Immature natural killer cell (primary cell): ENCODE measurements around the gene ONECUT3. TPM values are rescaled to one million over a fixed set of nuclear protein-coding genes. Genes with fewer than 3 reads are reported as not detected.
A peak's percentile ranks its signal among the peaks of the same experiment; 100 is the strongest.

Experiments used
- DNase-seq, 3 donors: peaks; one replicate each; pipeline ENCODE4 v3.0.0; 2022; ENCODE audit warnings: mixed read lengths in 1 of 3
- H3K27ac Mint-ChIP-seq, 6 donors: one replicate each; pipeline ENCODE4 v1.8.0; 2020; ENCODE audit warnings: mixed read lengths in 6 of 6, mild to moderate bottlenecking in 5 of 6, inconsistent platforms in 4 of 6, moderate library complexity in 3 of 6
- H3K27me3 Mint-ChIP-seq, 3 donors: one replicate each; pipeline ENCODE4 v1.8.0; 2020 to 2021; ENCODE audit warnings: low read depth in 3 of 3, mild to moderate bottlenecking in 3 of 3, mixed read lengths in 3 of 3, moderate library complexity in 3 of 3, inconsistent platforms in 1 of 3
- H3K36me3 Mint-ChIP-seq, 3 donors: one replicate each; pipeline ENCODE4 v1.8.0; 2020; ENCODE audit warnings: mixed read lengths in 3 of 3, inconsistent platforms in 2 of 3, mild to moderate bottlenecking in 2 of 3
- H3K4me1 Mint-ChIP-seq, 2 donors: one replicate each; pipeline ENCODE4 v1.8.0; 2020; ENCODE audit warnings: inconsistent platforms in 2 of 2, mild to moderate bottlenecking in 2 of 2, mixed read lengths in 2 of 2, moderate library complexity in 1 of 2
- H3K4me3 Mint-ChIP-seq, 5 donors: one replicate each; pipeline ENCODE4 v1.8.0; 2020; ENCODE audit warnings: mild to moderate bottlenecking in 5 of 5, mixed read lengths in 5 of 5, inconsistent platforms in 3 of 5, moderate library complexity in 3 of 5
- H3K9me3 Mint-ChIP-seq, 6 donors: one replicate each; pipeline ENCODE4 v1.8.0; 2020; ENCODE audit warnings: mild to moderate bottlenecking in 6 of 6, mixed read lengths in 6 of 6, inconsistent platforms in 4 of 6, moderate library complexity in 3 of 6
- polyA plus RNA-seq, 3 donors: library from polyadenylated mRNA; unstranded; fragments of 300-500 nt; fragmentation: Illumina TruSeq; gene quantifications; one replicate each; pipeline ENCODE4 v1.2.3, GENCODE V29; 2021

ONECUT3 gene
- polyA plus RNA-seq, 3 donors from 2014 or later = not detected

DNA sequence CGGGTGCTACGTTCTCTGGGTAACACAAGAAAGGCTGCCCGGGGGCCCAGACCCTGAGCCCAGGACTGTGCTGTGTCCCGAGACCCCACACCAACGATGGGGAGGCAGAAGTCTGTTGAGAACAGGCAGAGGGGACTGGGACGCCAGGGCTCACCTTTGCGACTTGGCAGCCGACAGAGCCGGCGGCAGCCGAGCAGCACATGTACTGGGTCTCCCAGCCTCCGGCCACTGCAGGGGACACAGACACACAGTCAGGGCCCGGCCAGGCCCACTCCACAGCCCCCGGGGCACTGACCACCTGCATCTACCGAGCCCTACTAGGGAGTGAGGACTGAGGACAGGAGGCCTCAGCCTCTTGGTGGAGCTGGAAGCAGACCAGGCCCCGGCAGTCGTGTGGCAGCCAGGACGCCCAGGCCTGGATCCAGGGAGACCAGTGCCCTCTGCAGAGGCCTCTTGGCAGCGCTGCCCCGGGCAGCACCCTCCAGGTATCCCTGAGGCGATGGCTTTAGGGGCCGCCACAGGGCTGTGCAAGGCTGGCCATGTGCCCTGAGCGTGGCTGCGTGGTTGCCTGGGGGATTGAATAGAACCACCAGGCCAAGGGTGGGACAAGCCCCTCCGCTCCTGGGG lies 64.4 kb downstream of the ONECUT3 start:
- peaks cover 6 to 7% of the 10 kb centered on the region in 2 donors for H3K4me1 Mint-ChIP-seq
- no peak overlapping the region for H3K27ac Mint-ChIP-seq
- H3K27me3 Mint-ChIP-seq = peaks cover 0 to 5% (median 4%) of the 10 kb centered on the region in 3 donors
- H3K4me3 Mint-ChIP-seq = no peak overlapping the region
- no peaks in the 10 kb centered on the region for H3K9me3 Mint-ChIP-seq
- DNase-seq = no peak
- peaks cover 0 to 4% (median 3%) of the 10 kb centered on the region in 3 donors for H3K36me3 Mint-ChIP-seq

DNA sequence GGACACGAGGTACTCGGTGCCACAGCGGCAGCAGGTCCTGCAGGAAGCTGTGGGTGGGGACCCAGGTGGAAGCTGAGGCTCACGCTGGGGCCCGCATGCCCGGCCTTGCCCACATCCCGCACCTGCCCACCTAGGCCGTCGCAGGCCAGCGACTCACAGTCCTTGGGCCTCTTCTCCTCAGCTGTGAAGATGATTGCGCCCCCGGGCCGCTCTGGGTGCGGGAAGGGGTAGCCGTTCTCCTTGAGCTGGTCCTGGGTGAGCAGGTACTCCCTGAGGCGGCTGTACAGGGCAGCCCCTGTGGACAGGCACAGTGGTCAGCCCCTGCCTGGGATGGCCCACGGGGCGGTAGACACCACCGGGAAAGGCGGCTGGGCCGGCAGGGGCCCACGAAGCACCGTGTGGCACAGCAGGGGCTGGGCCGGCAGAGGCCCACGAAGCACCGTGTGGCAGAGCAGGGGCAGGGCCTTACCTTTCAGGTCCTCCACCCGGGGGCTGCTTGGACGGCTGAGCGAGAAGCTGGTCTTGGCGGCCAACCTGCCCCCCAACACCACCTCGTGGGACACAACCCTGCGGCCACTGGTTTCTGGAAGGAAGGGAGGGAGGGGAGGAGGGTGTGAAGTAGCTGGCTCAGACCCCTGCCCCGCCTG lies 65.4 kb downstream of the ONECUT3 start:
- H3K27me3 Mint-ChIP-seq = peaks cover 0 to 4% (median 0%) of the 10 kb centered on the region in 3 donors
- no peak for DNase-seq
- H3K4me1 Mint-ChIP-seq = no peaks in the 10 kb centered on the region
- H3K9me3 Mint-ChIP-seq = no peaks in the 10 kb centered on the region
- no peak overlapping the region for H3K27ac Mint-ChIP-seq
- H3K36me3 Mint-ChIP-seq = peaks cover 0 to 4% (median 3%) of the 10 kb centered on the region in 3 donors
- no peak overlapping the region for H3K4me3 Mint-ChIP-seq

DNA sequence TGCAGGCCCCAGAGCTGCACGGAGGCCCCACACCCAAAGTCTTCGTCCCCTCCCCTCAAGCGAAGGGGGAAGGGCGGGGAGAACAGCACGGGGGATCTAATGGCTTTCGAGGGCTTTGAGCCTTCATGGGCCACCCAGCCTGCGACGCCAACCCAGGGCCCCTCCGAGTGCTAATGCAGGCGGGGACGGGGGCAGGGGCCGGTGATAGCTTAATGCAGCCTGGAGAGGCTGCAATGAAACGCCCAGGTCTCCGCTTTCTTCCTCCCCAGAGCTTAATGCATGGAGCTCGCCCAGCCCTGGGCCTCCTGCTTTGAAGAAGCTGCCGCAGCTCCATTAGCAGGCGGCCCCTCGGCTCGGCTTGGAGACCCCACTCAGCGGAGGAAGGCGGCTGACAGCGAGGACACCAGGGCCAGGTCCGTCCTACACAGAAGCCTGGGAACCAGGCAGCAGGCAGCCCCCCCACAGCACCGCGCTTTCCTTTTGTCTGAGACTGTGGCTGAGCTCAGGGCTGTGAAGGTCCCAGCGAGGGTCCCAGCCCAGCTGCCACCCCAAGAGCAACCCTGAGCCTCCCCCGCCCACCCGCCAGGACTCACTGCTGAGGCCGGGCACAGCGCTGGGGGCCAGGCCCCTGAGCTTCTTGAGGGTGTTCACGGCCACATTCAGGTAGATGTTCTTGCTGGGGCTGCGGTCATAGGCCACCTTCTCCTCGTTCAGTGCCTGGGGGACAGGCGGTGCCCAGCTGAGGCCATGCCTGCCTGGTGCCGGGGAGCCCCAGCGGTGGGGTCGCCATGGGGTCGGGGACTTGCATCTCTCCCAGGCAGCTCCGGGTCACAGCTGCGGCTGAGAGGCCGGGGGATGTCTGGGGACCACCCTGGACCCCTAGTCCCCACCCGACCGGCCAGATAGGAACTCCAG lies 66.3 kb downstream of the ONECUT3 start:
- Mint-ChIP-seq H3K4me1 (no peaks in the 10 kb centered on the region), H3K4me3 (no peak overlapping the region), H3K36me3 (peaks cover 0 to 4% (median 3%) of the 10 kb centered on the region in 3 donors), H3K27ac (no peak overlapping the region), H3K9me3 (no peaks in the 10 kb centered on the region), H3K27me3 (peaks cover 0 to 4% (median 0%) of the 10 kb centered on the region in 3 donors)
- no peak for DNase-seq

DNA sequence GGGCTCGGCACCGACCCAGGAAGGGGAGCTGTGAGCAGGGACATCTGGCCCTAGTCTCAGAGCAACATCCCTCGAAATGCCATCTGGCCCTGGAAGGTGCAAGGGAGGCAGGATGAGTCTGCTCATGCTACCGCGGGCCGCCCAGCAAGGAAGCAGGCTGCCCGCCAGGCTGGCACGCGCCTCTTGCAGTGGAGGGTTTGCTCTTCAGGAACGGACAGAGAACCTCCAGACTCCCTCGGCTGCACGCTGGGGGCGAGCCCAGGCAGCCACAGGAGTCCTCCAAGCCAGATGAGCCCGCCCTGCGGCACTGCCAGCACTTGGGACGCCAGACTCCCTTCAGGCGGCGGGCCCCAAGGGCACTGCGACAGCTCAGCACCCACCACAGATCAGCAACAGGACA lies 68.9 kb downstream of the ONECUT3 start:
- Mint-ChIP-seq H3K36me3 (peaks cover 0 to 7% (median 3%) of the 10 kb centered on the region in 3 donors), H3K9me3 (no peaks in the 10 kb centered on the region), H3K27me3 (peaks cover 0 to 4% (median 0%) of the 10 kb centered on the region in 3 donors), H3K4me3 (no peak overlapping the region), H3K27ac (no peak overlapping the region), H3K4me1 (peaks cover 0 to 5% of the 10 kb centered on the region in 2 donors)
- DNase-seq = no peak

DNA sequence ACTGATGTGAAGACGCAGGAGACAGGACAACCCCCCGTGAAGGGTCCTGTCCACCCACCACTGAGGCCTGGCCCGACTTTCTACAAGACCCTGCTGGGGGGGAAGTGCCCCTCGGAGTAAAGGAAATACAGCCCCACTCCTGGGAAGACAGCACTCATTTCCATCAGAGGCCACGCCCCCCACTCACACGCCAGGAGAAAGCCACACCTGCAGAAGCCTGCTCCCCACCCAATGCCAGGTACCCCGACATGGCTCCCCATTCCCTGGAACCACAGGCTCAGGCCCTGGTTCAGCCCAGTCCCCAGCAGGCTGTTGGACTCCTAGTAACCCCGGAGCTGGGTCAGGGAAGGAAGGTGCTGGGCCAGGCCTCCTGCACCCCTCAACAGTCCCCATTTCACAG lies 69.7 kb downstream of the ONECUT3 start:
- no peaks in the 10 kb centered on the region for H3K9me3 Mint-ChIP-seq
- no peak for DNase-seq
- no peak overlapping the region for H3K4me3 Mint-ChIP-seq
- peaks cover 0 to 5% of the 10 kb centered on the region in 2 donors for H3K4me1 Mint-ChIP-seq
- H3K27ac Mint-ChIP-seq = no peak overlapping the region
- peaks cover 0 to 7% (median 3%) of the 10 kb centered on the region in 3 donors for H3K36me3 Mint-ChIP-seq
- peaks cover 0 to 4% (median 2%) of the 10 kb centered on the region in 3 donors for H3K27me3 Mint-ChIP-seq

DNA sequence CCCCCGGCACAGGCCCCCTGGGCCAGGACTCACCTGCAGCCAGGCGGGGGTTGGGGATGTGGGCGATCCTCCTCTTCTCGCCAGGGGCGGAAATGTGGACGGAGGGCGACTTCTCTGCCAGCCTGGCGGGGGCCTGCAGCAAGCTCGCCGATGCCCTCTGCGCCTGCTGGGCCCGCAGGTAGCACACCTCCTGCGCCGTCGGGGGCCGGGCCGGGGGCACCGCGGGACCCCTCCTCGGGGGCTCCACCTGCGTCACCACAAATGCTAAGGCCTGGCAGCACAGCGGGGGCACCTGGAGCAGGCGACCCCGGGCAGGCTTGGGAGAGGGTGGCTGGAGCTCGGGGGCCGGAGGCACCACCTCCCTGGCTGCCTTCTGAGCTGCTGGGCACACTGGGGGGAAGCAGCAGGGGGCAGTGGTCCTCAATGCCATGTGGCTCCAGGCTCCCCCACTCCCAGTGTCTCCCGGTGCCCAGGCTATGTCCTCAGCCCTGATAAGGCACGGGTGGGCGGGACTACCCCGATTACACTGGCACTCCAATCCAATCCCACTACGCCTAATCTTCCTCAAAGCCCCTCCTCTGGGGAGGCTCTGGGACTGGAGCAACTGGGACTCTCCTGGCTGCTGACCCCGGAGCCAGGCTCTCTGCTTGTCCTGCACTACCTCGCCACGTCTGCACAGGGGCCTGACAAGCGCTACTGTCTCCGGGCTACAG lies 70.4 kb downstream of the ONECUT3 start:
- DNase-seq = no peak
- no peak overlapping the region for H3K27ac Mint-ChIP-seq
- H3K27me3 Mint-ChIP-seq = peaks cover 0 to 4% (median 2%) of the 10 kb centered on the region in 3 donors
- H3K36me3 Mint-ChIP-seq = peaks cover 0 to 7% (median 3%) of the 10 kb centered on the region in 3 donors
- peaks cover 0 to 5% of the 10 kb centered on the region in 2 donors for H3K4me1 Mint-ChIP-seq
- H3K4me3 Mint-ChIP-seq = no peak overlapping the region
- no peaks in the 10 kb centered on the region for H3K9me3 Mint-ChIP-seq

DNA sequence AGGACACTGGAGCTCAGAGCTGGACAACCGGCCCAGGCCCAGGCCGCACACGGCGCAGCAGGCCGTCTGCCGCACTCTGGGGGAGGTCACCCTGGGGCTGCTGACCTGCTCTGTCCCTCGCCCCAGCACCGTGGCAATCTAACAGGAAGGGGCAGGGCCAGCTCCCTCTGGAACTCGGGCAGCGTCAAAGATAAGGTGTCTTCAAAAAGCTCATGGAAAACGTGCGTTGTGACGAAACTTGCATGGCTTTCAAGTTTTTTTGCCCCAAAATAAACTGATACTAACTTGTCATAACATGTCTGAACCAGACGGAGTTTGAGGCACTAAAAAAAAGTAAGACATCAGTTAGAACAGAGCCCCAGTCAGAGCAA lies 70.9 kb downstream of the ONECUT3 start:
- DNase-seq = no peak
- H3K4me1 Mint-ChIP-seq = peaks cover 0 to 5% of the 10 kb centered on the region in 2 donors
- peak overlapping the region in 1 of 6 donors; percentile 73 for H3K27ac Mint-ChIP-seq
- peaks cover 0 to 7% (median 3%) of the 10 kb centered on the region in 3 donors for H3K36me3 Mint-ChIP-seq
- H3K4me3 Mint-ChIP-seq = no peak overlapping the region
- H3K9me3 Mint-ChIP-seq = no peaks in the 10 kb centered on the region
- peaks cover 0 to 4% (median 2%) of the 10 kb centered on the region in 3 donors for H3K27me3 Mint-ChIP-seq

DNA sequence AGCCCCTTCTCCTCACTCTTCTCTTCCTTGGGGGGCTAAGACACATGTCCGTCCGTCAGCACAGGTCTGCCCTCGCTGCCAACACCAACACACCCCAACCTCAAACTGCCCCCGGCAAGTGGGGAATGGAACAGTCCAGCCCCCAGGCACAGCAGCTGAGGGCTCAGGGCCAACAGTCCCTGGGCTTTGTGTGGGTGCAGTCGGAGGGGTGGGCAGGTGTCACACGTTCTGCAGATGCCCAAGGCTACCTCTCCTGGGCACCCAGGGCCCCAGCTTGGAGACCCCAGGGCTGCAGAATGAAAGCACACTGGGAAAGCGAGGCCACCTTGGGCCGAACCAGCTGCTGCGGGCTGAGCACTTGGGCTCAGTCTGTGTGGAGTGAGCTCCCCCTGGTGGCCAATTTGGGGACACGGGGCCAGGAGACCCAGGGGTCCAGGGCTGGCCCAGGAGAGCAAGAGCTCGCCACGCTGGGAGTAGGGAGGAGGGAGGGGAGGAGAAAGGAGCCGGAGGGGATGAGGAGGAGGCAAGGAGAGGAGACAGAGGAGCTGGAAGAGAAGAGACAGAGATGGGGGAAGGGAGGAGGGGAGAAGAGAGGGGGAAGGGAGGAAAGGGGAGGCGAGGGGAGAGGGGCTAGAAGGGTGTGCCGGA lies 72.7 kb downstream of the ONECUT3 start:
- no peak overlapping the region for H3K4me3 Mint-ChIP-seq
- H3K27ac Mint-ChIP-seq = no peak overlapping the region
- H3K4me1 Mint-ChIP-seq = peaks cover 5 to 6% of the 10 kb centered on the region in 2 donors
- peaks cover 0 to 3% (median 0%) of the 10 kb centered on the region in 3 donors for H3K36me3 Mint-ChIP-seq
- peaks cover 0 to 4% (median 2%) of the 10 kb centered on the region in 3 donors for H3K27me3 Mint-ChIP-seq
- DNase-seq = peak; percentile 64 to 74 (median 69)
- no peaks in the 10 kb centered on the region for H3K9me3 Mint-ChIP-seq

DNA sequence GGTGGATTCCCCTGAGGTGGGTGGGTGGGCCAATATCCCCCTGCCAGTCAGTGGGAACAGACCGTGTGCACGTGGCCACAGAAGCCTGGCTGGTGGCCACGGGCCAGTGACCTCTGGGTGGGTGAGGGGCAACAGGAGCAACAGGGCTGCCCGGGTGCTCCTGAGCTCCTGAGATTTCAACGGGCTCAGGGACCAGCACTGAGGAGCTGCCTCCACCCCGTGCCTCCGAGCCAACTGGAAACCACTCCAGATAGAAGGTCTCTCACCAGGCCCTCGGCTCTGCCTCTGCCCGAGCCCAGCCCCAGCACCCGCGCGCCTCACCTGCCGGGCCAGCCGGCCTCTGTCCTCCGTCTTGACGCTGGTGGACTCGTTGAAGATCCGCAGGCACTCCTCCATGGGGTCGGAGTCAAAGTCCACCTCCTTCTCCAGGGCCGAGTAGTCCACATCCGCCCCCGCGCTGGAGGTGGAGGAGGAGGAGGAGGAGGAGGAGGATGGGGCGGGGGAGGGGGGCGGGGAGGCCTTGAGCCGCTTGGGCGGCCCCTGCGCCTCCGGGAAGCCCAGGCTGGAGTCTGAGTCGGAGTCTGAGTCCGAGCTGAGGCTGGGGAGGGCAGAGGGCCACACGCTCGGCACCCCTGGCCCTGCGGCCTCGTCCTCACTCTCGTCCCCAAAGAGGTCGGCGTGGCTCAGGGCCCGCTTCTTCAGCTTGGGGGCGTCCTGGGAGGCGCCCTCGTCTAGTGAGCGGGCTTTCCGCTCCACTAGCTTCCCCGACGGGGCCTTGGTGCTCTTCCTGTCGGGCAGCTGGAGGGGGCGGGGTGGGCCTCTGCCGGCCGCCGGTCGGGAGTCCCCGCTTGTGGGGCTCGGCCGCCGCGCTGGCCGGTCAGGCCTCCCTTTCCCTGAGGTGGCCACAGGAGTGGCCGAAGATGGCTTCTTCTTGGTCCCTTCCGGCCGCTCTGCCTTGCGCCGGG lies 73.5 kb downstream of the ONECUT3 start:
- no peak overlapping the region for H3K4me3 Mint-ChIP-seq
- peaks cover 0 to 3% (median 0%) of the 10 kb centered on the region in 3 donors for H3K36me3 Mint-ChIP-seq
- no peak for DNase-seq
- no peak overlapping the region for H3K27ac Mint-ChIP-seq
- no peaks in the 10 kb centered on the region for H3K9me3 Mint-ChIP-seq
- peaks cover 5 to 6% of the 10 kb centered on the region in 2 donors for H3K4me1 Mint-ChIP-seq
- H3K27me3 Mint-ChIP-seq = peaks cover 0 to 4% (median 2%) of the 10 kb centered on the region in 3 donors

DNA sequence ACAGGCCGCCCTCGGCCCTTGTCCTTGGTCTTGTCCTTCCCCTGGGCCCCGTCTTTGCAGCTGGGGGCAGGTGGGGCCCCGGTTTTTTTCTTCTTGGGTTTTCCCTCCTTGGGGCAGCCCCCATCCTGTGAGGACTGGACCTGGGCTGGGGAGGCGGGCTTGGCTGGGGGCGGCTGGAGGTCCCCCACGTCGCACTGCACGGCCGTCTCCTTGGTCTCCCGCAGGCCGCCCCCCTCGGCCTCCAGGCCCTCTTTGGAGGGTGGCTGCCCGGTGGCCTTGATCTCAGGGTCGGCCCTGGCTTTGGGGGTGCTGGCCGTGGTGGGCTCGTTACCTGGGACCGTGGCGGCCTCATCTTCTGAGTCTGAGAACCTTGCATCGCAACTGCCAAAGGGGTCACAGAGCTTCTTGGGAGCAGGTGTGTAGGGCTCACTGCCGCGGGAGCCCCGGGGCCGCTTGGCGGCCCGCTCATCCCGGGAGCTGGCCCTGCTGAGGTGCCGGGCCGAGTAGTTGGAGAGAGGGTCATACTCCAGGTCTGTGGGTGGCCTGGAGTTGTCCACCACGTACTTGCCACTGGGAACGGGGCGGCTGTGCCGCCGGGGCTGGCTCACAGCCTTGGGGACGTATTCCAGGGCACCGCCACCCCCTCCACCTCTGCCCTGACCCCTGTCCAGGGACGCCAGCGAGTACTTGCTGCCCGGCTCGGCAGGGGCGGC lies 74.4 kb downstream of the ONECUT3 start:
- no peak for DNase-seq
- Mint-ChIP-seq H3K27me3 (peaks cover 0 to 4% (median 2%) of the 10 kb centered on the region in 3 donors), H3K9me3 (no peaks in the 10 kb centered on the region), H3K36me3 (peaks cover 0 to 3% (median 0%) of the 10 kb centered on the region in 3 donors), H3K4me3 (no peak overlapping the region), H3K4me1 (peaks cover 5 to 7% of the 10 kb centered on the region in 2 donors), H3K27ac (no peak overlapping the region)

DNA sequence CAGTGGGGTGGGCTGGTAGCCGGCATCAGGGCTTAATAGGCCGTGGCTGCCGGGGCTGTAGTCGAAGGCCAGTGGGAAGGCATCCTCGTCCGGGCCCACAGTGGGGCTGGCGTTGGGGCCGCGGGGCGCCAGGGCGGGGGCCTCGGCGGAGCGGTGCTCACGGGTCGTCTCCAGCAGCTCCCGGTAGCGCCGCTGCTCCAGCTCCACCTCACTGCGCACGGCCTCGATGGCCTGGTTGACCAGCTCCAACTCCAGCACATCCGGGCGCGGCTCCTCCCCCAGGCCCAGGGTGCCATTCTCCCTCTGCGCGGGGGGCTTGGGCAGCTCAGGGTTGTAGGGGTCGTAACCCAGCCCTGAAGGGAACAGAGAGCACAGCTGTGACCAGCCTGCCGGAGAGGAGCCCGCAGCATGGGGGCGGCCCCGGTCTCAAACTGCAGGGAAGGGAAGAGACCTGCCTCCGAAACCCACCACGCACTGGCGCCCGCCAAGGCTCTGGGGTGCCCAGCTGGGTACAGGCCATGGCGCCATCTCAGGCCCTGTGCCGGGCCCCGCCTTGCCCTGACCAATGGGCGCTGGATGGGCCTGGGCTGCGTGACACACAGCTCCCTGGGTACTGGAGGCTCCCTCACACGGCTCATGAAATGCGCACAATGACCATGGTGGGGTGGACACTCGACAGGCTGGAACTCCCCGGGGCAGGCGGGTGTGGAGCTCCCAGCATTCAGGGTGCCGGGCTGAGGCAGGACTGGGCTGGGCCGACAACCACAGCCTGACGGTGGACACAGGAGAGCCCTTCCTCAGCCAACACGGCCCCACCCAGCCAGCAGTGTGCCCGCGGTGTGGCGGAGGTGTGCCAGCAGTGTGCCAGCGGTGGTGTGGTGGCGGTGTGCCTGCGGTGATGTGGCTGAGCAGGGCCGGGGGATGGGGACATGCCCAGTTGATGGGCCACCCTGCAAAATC lies 75.3 kb downstream of the ONECUT3 start:
- H3K9me3 Mint-ChIP-seq = no peaks in the 10 kb centered on the region
- no peak overlapping the region for H3K4me3 Mint-ChIP-seq
- no peak for DNase-seq
- peaks cover 0 to 3% (median 0%) of the 10 kb centered on the region in 3 donors for H3K36me3 Mint-ChIP-seq
- H3K27ac Mint-ChIP-seq = no peak overlapping the region
- peaks cover 5 to 9% of the 10 kb centered on the region in 2 donors for H3K4me1 Mint-ChIP-seq
- peaks cover 0 to 4% (median 3%) of the 10 kb centered on the region in 3 donors for H3K27me3 Mint-ChIP-seq
